Ascending aorta (tissue), 2 donors: ENCODE measurements around the gene TCF3. TPM values are rescaled to one million over a fixed set of nuclear protein-coding genes. Genes with fewer than 3 reads are reported as not detected.

Source experiments
- DNase-seq, 2 donors: peaks; one replicate each; pipeline ENCODE4 v3.0.0-alpha.2; 2019; ENCODE audit warnings: low spot score in 2 of 2
- H3K27ac ChIP-seq, 2 donors: fragments of 200-600 bp; sonication (generic); one replicate each; pipeline ENCODE4 v1.5.1; 2016 to 2017; ENCODE audit warnings: mild to moderate bottlenecking in 1 of 2
- H3K27me3 ChIP-seq: fragments of 200-600 bp; sonication (generic); one replicate; pipeline ENCODE4 v1.5.1; 2017
- H3K36me3 ChIP-seq, 2 donors: fragments of 200-600 bp; sonication (generic); one replicate each; pipeline ENCODE4 v1.5.1; 2016
- H3K4me1 ChIP-seq, 2 donors: fragments of 200-600 bp; sonication (generic); one replicate each; pipeline ENCODE4 v1.5.1; 2016 to 2017; ENCODE audit warnings: mild to moderate bottlenecking in 1 of 2
- H3K4me3 ChIP-seq, 2 donors: fragments of 200-600 bp; sonication (generic); one replicate each; pipeline ENCODE4 v1.5.1; 2016 to 2017; ENCODE audit warnings: mild to moderate bottlenecking in 1 of 2
- H3K9me3 ChIP-seq, 2 donors: fragments of 200-600 bp; sonication (generic); one replicate each; pipeline ENCODE4 v1.5.1; 2016
- intact Hi-C: fragments of 100-400 bp; cut with DNase I; formaldehyde crosslinking; loops from one replicate; pipeline ENCODE4 v1.15.1; 2023
- total RNA-seq: library from RNA; depleted of rRNA; stranded (reverse); fragments of >200 nt; gene quantifications from one replicate; pipeline ENCODE4 v1.1.0, GENCODE V29; 2016
- TF ChIP-seq, protein P1 (sequence below), 3 experiments: fragments of 200-600 bp in 2 of 3; fragments of 450-650 bp in 1 of 3; sonication (generic) in 2 of 3; IDR thresholded peaks; one replicate each; pipeline ENCODE4 v1.5.1; 2016 to 2019; ENCODE audit warnings: antibody characterized with exemption in 3 of 3, mild to moderate bottlenecking in 1 of 3, moderate library complexity in 1 of 3

TCF3 gene
- total RNA-seq, 1 donor from 2014 or later: 209 TPM

DNA sequence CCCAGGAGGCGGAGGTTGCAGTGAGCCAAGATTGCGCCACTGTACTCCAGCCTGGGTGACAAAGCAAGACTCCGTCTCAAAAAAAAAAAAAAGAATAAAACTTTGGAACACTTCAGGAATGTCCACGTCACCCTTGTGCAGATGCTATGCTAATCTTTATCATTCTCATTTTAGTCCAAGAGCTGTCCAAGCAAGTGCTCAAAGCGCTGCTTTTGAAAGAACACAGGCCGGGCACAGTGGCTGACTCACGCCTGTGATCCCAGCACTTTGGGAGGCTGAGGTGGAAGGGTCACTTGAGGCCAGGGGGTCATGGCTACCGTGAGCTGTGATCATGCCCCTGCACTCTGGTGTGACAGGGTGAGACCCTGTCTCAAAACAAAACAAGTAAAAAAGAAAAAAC lies 36.0 kb downstream of the TCF3 start:
- Histone ChIP-seq H3K4me3 (no peak overlapping the region), H3K27ac (no peak overlapping the region), H3K4me1 (no peaks in the 10 kb centered on the region), H3K9me3 (no peaks in the 10 kb centered on the region), H3K27me3 (no peaks in the 10 kb centered on the region), H3K36me3 (peaks cover 36 to 80% of the 10 kb centered on the region in 2 donors)
- TF ChIP-seq, protein P1, sequence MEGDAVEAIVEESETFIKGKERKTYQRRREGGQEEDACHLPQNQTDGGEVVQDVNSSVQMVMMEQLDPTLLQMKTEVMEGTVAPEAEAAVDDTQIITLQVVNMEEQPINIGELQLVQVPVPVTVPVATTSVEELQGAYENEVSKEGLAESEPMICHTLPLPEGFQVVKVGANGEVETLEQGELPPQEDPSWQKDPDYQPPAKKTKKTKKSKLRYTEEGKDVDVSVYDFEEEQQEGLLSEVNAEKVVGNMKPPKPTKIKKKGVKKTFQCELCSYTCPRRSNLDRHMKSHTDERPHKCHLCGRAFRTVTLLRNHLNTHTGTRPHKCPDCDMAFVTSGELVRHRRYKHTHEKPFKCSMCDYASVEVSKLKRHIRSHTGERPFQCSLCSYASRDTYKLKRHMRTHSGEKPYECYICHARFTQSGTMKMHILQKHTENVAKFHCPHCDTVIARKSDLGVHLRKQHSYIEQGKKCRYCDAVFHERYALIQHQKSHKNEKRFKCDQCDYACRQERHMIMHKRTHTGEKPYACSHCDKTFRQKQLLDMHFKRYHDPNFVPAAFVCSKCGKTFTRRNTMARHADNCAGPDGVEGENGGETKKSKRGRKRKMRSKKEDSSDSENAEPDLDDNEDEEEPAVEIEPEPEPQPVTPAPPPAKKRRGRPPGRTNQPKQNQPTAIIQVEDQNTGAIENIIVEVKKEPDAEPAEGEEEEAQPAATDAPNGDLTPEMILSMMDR (IDR thresholded peaks at IDR 0.05): no peak
- DNase-seq: no peak
- intact Hi-C loops: no loop called here

DNA sequence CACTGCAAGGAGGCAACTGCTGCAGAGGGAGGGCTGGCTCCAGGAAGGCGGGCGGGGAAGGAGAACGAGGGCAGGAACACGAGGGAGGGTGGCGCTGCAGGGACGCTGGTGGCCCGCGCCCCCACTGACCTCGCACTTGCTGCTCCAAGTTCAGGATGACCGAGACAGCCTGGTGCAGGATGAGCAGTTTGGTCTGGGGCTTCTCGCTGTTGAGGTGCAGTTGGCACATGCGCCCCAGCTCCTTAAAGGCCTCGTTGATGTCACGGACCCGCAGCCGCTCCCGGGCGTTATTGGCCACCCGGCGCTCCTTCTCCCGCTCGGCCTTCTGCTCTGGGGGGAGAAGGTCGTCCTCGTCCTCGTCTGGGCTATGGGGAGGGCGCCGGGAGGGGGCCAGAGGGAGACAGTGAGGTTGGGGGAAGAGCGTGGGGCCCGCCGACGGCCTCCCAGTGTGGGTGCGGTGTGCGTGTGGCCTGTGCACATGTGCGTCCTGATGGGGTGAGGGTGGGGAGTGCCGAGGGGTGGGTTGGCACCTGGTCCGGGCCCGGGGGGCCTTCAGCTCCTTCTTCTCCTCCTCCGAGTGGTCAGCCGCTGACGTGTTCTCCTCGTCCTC lies 37.2 kb downstream of the TCF3 start:
- Histone ChIP-seq H3K36me3 (peaks cover 39 to 76% of the 10 kb centered on the region in 2 donors), H3K9me3 (no peaks in the 10 kb centered on the region), H3K27ac (no peak overlapping the region), H3K27me3 (no peaks in the 10 kb centered on the region), H3K4me1 (no peaks in the 10 kb centered on the region), H3K4me3 (no peak overlapping the region)
- intact Hi-C loops: no loop called here
- TF ChIP-seq, protein P1 (IDR thresholded peaks at IDR 0.05): no peak
- DNase-seq: no peak

DNA sequence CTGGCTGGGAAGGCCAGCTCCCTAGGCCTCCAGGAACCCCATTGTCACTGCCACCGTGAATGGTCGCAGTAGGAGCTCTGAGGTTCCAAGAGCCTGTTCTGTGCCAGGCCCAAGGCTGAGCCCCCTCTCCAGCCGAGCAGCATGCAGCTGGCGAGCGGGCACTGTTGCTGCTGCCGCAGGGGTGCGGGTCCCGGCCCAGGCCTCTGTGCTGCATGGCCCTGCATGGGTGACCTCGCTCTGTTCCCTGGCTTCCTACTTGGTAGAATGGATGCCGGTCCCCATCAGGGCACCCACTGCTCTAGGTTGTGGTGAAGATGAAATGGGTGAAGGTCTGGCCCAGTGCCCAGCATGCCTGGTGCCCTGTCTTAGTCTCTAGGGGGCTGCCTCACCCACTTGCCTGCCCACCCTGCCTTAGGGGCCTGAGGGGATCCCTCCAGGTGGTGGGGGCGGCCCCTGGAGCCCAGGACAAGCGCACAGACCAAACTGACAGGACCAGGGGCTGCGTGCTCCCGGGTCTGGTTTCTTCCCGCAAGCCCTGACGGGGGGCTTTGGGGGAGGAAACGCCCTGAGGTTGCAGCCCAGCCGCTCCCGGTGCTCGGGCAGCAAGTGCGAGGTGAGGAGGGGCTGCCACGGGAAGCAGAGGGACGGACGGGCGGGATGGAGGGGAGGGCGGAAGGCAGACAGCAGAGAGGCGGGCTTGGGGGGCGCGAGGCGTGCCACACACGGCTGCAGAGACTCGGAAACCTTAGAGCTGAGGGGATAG lies 38.4 kb downstream of the TCF3 start:
- Histone ChIP-seq H3K4me3 (no peak overlapping the region), H3K4me1 (no peaks in the 10 kb centered on the region), H3K9me3 (no peaks in the 10 kb centered on the region), H3K36me3 (peaks cover 35 to 66% of the 10 kb centered on the region in 2 donors), H3K27me3 (no peaks in the 10 kb centered on the region), H3K27ac (no peak overlapping the region)
- DNase-seq: no peak
- intact Hi-C loops: no loop called here
- TF ChIP-seq, protein P1 (IDR thresholded peaks at IDR 0.05): no peak

DNA sequence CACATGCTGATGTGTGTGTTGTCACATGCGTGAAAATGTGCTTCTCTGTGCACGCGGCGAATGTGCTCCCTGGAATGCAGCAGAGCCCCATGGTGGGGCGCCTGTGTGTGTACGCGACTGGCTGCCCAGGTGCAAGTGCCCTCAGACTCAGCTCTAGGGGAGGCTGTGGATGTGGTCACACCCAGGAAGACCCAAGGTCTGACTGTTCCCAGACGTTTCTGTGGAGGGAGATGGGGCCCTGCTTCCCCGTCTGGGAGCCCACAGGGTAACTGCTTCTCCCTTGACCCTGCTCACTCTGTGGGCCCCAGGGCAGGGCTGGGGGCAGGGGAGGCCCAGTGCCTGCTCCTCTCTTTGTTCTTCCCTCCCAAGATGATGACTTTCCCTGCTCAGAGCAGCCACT lies 39.3 kb downstream of the TCF3 start:
- H3K9me3 ChIP-seq: no peaks in the 10 kb centered on the region
- no peak for DNase-seq
- H3K27me3 ChIP-seq: no peaks in the 10 kb centered on the region
- H3K4me1 ChIP-seq: no peaks in the 10 kb centered on the region
- no peak overlapping the region for H3K27ac ChIP-seq
- intact Hi-C loops: no loop called here
- TF ChIP-seq, protein P1 (IDR thresholded peaks at IDR 0.05): no peak
- no peak overlapping the region for H3K4me3 ChIP-seq
- peaks cover 31 to 61% of the 10 kb centered on the region in 2 donors for H3K36me3 ChIP-seq

DNA sequence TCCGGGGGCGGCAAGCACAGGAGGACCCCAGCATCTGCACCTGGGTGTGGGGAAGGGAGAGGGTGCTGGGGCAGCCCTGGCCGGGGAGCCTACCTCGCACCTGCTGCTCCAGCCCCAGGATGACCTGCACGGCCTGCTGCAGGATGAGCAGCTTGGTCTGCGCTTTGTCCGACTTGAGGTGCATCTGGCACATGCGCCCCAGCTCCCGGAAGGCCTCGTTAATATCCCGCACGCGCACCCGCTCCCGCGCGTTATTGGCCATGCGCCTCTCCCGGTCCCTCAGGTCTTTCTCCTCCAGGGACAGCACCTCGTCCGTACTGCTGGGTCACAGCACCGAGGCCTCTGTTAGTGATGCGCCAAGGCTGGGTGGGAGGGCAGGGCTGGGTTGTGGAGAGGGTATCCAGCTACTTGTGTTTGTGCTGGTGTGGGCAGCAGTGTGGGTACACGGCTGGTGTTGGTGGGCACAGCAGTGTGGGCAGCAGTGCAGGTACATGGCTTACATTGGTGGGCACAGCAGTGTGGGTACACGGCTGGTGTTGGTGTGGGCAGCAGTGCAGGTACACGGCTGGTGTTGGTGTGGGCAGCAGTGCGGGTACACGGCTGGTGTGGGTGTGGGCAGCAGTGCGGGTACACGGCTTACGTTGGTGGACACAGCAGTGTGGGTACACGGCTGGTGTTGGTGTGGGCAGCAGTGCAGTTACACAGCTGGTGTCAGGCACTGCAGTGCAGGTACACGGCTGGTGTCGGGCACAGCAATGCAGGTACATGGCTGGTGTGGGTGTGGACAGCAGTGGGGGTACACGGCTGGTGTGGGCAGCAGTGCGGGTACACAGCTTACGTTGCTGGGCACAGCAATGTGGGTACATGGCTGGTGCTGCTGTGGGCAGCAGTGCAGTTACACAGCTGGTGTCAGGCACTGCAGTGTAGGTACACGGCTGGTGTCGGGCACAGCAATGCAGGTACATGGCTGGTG lies 40.0 kb downstream of the TCF3 start:
- H3K36me3 ChIP-seq: peaks cover 31 to 61% of the 10 kb centered on the region in 2 donors
- no peak overlapping the region for H3K4me3 ChIP-seq
- no peak overlapping the region for H3K27ac ChIP-seq
- intact Hi-C loops: no loop called here
- no peaks in the 10 kb centered on the region for H3K4me1 ChIP-seq
- H3K27me3 ChIP-seq: no peaks in the 10 kb centered on the region
- DNase-seq: no peak
- TF ChIP-seq, protein P1 (IDR thresholded peaks at IDR 0.05): no peak
- H3K9me3 ChIP-seq: no peaks in the 10 kb centered on the region
